Mucosa of descending colon (tissue), 3 donors: ENCODE results near the gene H2BK1. TPM values are rescaled to one million over a fixed set of nuclear protein-coding genes. Genes with fewer than 3 reads are reported as not detected.

Source experiments
- ATAC-seq: fragments of 200-7000 bp; cut with Tn5 transposase; one replicate; pipeline ENCODE4 v1.9.1; 2020; ENCODE audit warnings: mild to moderate bottlenecking, moderate library complexity
- DNase-seq, 3 donors: peaks; one replicate each; pipeline ENCODE4 v3.0.0-alpha.2; 2020
- H3K36me3 ChIP-seq: fragments of 200-600 bp; one replicate; pipeline ENCODE4 v1.8.0; 2021; ENCODE audit warnings: low read depth, mild to moderate bottlenecking
- H3K4me1 ChIP-seq: fragments of 200-600 bp; one replicate; pipeline ENCODE4 v1.8.0; 2021; ENCODE audit warnings: low read depth, mild to moderate bottlenecking
- H3K4me3 ChIP-seq: fragments of 200-600 bp; one replicate; pipeline ENCODE4 v1.8.0; 2021; ENCODE audit warnings: mild to moderate bottlenecking
- H3K9me3 ChIP-seq: fragments of 200-600 bp; one replicate; pipeline ENCODE4 v1.8.0; 2021; ENCODE audit warnings: mild to moderate bottlenecking
- CTCF ChIP-seq: fragments of 200-600 bp; IDR thresholded peaks from one replicate; pipeline ENCODE4 v1.8.0; 2022; ENCODE audit warnings: antibody characterized with exemption, mild to moderate bottlenecking
- intact Hi-C, 2 donors: fragments of 100-400 bp; cut with DNase I in 1 of 2; cut with micrococcal nuclease in 1 of 2; formaldehyde crosslinking; loops; one replicate each; pipeline versions ENCODE4 v1.11.0 to v1.11.1; 2022; cut with DNase I, micrococcal nuclease
- total RNA-seq, 3 donors: library from RNA; stranded (reverse); fragmentation: NEBNext Ultra II Directional in 2 of 3; extraction: Animal tissue kit (Norgen Biotek cat#: 25700) in 2 of 3; gene quantifications; one replicate each; pipeline versions ENCODE4 v1.2.1 to v1.2.4, GENCODE V29; 2021 to 2023
- donor health status: DM: no; HTN: no; CAD: no; lungs with moderate emphysema.
- donor health status: DM: no; HTN: no; CAD: no.
- donor health status: DM: no; HTN: yes; CAD: no.

The H2BK1 gene
- total RNA-seq, 3 donors from 2014 or later: not detected

GRCh38 chr7:151192002-151192539, 18.2 kb downstream of the H2BK1 start:
- no peak for TF ChIP-seq CTCF
- no peaks in the 10 kb centered on the region for H3K36me3 ChIP-seq
- H3K9me3 ChIP-seq: no peaks in the 10 kb centered on the region
- DNase-seq: no peak
- H3K4me1 ChIP-seq: no peaks in the 10 kb centered on the region
- ATAC-seq: no peak
- intact Hi-C loops: no loop called here
- no peak overlapping the region for H3K4me3 ChIP-seq

GRCh38 chr7:151191544-151191943, 18.7 kb downstream of the H2BK1 start:
- Histone ChIP-seq H3K36me3 (no peaks in the 10 kb centered on the region), H3K4me1 (no peaks in the 10 kb centered on the region), H3K4me3 (no peak overlapping the region), H3K9me3 (no peaks in the 10 kb centered on the region)
- ATAC-seq: no peak
- intact Hi-C loops: no loop called here
- DNase-seq: no peak
- no peak for TF ChIP-seq CTCF

- intact Hi-C loops: no loop called here
- ATAC-seq: no peak
These were observed 21.2 kb downstream of the H2BK1 start for GRCh38 chr7:151189038-151189437.

GRCh38 chr7:151188252-151188542, 22.1 kb downstream of the H2BK1 start:
- no peak for TF ChIP-seq CTCF
- H3K9me3 ChIP-seq: no peaks in the 10 kb centered on the region
- no peaks in the 10 kb centered on the region for H3K4me1 ChIP-seq
- no peak overlapping the region for H3K4me3 ChIP-seq
- DNase-seq (no peak), ATAC-seq (no peak)
- no peaks in the 10 kb centered on the region for H3K36me3 ChIP-seq
- intact Hi-C loops: no loop called here

More at GRCh38 chr7:151189038-151189437, 21.2 kb downstream of the H2BK1 start:
- TF ChIP-seq CTCF: no peak
- DNase-seq: no peak
- H3K36me3 ChIP-seq: no peaks in the 10 kb centered on the region
- H3K9me3 ChIP-seq: no peaks in the 10 kb centered on the region
- H3K4me1 ChIP-seq: no peaks in the 10 kb centered on the region
- no peak overlapping the region for H3K4me3 ChIP-seq

GRCh38 chr7:151187409-151188251, 22.7 kb downstream of the H2BK1 start:
- TF ChIP-seq CTCF: no peak
- intact Hi-C loops: no loop called here
- ATAC-seq: peak; percentile 8
- Histone ChIP-seq H3K36me3 (no peaks in the 10 kb centered on the region), H3K9me3 (no peaks in the 10 kb centered on the region), H3K4me1 (no peaks in the 10 kb centered on the region), H3K4me3 (no peak overlapping the region)
- DNase-seq: no peak
